ENCODE results near the gene SSRP1.
A peak's percentile ranks its signal among the peaks of the same experiment; 100 is the strongest.

SSRP1 gene

GRCh38 chr11:57336111-57336666 lies 497 bp upstream of the SSRP1 start:
- TF ChIP-seq POLR2A (IDR thresholded peaks at IDR 0.05; ENCODE audit: low read depth, low read length) = no peak
- FAIRE-seq (no peak), DNase-seq (ENCODE audit: insufficient read length, low spot score) (no peak)

DNA sequence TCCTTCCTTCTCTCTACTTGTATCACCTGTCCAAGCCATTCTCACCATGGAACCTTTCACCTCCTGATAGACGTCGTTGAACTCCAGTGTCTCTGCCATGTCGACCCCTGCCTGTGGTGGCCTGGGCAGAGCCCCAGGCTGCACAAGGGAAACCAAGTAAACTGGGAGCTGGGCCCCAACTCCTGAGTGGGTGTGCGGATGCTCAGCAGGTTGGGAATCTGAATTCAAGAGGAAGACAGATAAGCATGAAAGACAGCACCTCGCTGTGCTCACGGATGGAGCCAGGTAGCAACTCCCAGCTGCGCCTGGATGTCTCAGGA lies 709 bp downstream of the SSRP1 start:
- FAIRE-seq = no peak
- TF ChIP-seq POLR2A (IDR thresholded peaks at IDR 0.05; ENCODE audit: low read depth, low read length) = no peak
- DNase-seq (ENCODE audit: insufficient read length, low spot score) = no peak

GRCh38 chr11:57332694-57333440 lies 2.8 kb downstream of the SSRP1 start:
- FAIRE-seq (no peak), DNase-seq (ENCODE audit: insufficient read length, low spot score) (no peak)
- TF ChIP-seq POLR2A (IDR thresholded peaks at IDR 0.05; ENCODE audit: low read depth, low read length) = no peak

DNA sequence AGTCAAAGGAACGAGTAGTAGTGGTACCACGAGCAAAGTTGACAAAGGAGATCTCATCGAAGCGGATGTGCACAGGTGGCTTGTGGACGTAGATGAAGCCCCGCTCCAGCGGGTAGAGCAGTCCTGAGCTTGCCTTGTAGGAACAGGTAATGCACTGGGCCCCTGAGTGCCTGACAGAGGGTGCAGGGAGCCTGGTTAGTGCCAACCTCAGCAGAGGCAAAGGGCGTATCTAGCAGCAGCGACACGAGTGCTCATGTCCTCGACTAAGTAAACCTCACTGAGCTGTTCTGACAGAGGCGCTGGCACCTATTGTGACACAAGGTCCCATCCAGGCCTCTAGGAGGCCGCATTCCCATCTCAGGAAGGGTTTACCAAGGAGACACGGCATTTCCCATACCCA lies 4.0 kb downstream of the SSRP1 start:
- no peak for TF ChIP-seq POLR2A (IDR thresholded peaks at IDR 0.05; ENCODE audit: low read depth, low read length)
- no peak for DNase-seq (ENCODE audit: insufficient read length, low spot score)
- no peak for FAIRE-seq

DNA sequence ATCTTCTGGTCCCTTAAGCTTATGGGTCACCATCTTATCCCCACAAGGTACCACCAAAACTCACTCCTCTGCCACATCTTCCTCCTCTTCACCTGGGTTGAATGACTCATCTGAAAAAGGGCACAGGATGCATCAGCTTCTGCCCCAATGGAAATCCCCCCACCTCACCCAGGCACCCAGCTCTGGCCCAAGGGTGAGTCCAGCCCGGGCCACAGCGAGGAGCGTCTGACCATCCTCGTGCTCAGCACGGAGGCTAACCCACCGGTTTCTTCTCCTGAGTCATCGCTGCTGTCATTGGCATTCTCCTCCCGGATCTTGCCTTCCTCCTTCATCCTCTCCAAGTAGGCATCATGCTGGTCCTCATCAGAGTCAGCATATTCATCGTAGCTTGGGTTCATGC lies 5.7 kb downstream of the SSRP1 start:
- FAIRE-seq (no peak), DNase-seq (ENCODE audit: insufficient read length, low spot score) (no peak)
- TF ChIP-seq POLR2A (IDR thresholded peaks at IDR 0.05; ENCODE audit: low read depth, low read length) = no peak

DNA sequence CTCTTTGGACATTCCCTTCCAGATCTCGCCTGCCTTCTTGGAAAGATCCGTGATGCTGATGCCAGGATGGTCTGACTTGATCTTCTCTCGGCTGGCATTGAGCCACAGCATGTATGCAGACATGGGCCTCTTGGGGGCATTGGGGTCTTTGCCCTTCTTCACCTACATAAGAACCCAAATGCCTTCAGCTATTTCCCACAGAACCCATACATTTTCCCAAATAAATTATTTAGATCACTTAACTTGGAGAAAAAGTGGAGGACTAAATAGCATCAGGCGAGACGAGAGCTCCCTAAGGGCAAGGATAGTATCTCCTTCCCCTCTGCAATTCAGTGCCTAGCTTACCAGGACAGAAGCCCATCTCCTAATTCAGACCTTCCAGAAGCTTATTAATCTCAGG lies 8.0 kb downstream of the SSRP1 start:
- DNase-seq (ENCODE audit: insufficient read length, low spot score) (no peak), FAIRE-seq (no peak)
- TF ChIP-seq POLR2A (IDR thresholded peaks at IDR 0.05; ENCODE audit: low read depth, low read length) = no peak

- TF ChIP-seq POLR2A (IDR thresholded peaks at IDR 0.05; ENCODE audit: low read depth, low read length) = no peak
- no peak for FAIRE-seq
- DNase-seq (ENCODE audit: insufficient read length, low spot score) = peak; percentile 49
These were observed 10.0 kb downstream of the SSRP1 start for GRCh38 chr11:57325735-57326048.

DNA sequence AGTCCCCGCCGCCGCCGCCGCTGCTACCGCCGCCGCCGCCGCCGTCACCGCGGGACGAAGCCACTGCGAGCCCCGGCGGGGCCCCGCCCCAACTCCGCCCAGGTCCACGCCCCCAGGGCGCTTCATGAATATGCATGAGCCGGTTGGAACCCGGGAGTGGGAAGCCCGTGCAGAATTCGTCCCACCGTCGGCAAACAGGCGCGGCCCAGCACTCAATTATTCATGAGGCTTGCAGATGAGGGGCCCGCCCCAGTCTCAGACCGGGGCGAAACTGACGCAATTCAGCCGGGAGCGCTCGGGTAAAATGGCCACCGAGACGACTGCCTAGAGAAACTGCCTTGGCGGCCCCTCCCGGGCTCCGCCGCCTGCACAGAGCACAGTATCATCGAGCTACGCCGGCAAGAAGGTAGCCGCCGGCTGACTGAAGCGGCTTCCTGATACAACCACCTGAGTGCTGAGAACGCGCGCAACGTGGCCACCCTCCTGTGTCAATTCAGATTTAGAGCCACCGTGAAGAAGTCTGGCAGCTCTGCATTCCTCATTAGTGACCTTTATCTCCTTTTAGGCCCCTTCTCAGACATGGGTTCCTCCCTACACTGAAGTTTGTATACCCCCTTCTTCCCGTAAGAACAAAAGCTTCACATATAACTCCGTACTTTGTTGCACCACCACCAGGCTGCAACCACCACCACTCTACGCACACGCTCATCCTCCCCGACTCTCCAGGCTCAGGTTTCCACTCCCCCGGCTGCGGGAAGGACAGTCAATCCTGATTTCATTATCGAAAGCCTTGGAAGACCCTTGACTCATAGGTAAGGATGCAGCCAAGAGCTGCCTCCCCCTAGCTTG lies 10.6 kb downstream of the SSRP1 start, which contains the start of gene TNKS1BP1:
TNKS1BP1 (minus strand) TSS at position 67 of the 849 bp plus-strand sequence. CDS start 3,067 bp downstream, outside the sequence.
- peak; percentile 87 for DNase-seq (ENCODE audit: insufficient read length, low spot score)
- peak; percentile 45; the same call in 1 of the 2 replicates for TF ChIP-seq POLR2A (IDR thresholded peaks at IDR 0.05; ENCODE audit: low read depth, low read length)
- no peak for FAIRE-seq

GRCh38 chr11:57324154-57324885 lies 11.4 kb downstream of the SSRP1 start:
- no peak for TF ChIP-seq POLR2A (IDR thresholded peaks at IDR 0.05; ENCODE audit: low read depth, low read length)
- no peak for FAIRE-seq
- peak; percentile 40 for DNase-seq (ENCODE audit: insufficient read length, low spot score)

DNA sequence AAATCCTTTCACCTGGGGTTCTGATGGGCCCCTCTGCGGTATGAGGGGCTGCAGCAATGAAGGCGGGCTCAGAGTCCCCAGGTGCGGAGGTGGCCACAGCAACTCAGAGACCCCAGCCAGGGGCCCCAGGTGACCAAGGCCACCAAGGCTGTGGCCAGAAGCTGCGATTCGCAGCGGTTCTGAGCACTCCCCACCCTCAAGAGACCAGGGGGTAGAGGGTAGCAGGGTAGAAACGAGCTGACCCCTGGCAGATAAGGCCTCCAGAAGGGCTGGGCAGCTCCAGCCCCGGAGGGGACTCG lies 11.9 kb downstream of the SSRP1 start:
- TF ChIP-seq POLR2A (IDR thresholded peaks at IDR 0.05; ENCODE audit: low read depth, low read length) = no peak
- DNase-seq (ENCODE audit: insufficient read length, low spot score) (no peak), FAIRE-seq (no peak)

DNA sequence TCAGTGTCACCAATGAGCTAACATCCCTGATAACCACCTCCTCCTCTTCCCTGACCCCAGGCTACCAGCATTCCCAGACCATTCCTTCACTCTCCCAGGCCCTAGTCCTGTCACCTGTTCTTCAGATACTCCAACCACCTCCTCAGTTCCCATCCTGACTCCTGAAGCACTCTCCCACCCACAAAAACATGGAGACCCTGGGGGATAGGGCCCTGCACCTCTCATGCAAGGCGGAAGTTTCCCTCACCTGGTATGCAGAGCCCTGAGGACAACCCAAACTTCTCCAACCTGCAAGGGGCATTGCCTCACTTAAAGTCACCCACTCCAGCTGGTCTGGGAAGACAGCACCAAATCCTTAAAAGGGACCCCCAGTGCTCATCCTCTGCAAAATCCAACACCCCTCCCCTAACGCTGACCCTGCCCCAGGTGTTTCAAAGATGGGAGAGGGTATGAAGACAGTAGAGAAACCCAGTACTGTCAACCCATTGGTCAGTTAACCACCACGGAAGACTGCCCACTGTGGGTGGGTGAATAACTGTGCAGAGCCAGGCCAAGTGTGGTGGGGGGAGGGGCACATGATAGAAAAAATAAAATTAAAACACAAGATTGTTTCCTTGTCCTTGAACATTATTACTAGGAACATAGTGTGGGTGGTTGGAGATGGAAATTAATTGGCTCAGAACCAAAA lies 12.4 kb downstream of the SSRP1 start:
- no peak for FAIRE-seq
- no peak for TF ChIP-seq POLR2A (IDR thresholded peaks at IDR 0.05; ENCODE audit: low read depth, low read length)
- DNase-seq (ENCODE audit: insufficient read length, low spot score) = peak; percentile 35

GRCh38 chr11:57322256-57323166 lies 13.2 kb downstream of the SSRP1 start:
- peak; percentile 98 for DNase-seq (ENCODE audit: insufficient read length, low spot score)
- FAIRE-seq = no peak
- TF ChIP-seq POLR2A (IDR thresholded peaks at IDR 0.05; ENCODE audit: low read depth, low read length) = peak; percentile 51; the same call in 1 of the 2 replicates
